ENCODE measurements around the gene DEAF1.

DNA sequence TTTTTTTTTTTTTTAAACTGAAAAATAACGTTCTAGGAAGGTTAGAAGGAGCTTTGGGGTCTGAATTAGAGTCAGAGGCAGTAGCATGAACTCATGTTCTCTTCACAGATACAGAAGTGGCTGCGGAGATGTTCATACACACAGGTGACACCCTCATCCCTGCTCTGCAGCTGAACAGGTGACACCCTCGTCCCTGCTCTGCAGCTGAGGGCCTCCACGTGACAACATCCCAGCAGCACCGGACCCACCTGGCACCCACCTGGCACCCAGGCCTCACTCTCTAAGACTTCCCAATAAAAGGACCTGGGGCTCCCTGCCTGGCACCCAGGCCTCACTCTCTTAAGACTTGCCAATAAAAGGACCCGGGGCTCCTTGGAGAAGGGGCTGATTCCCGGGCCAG lies 38.2 kb downstream of the DEAF1 start:
- no peak for TF ChIP-seq POLR2A (IDR thresholded peaks at IDR 0.05)
- TF ChIP-seq, protein P1, sequence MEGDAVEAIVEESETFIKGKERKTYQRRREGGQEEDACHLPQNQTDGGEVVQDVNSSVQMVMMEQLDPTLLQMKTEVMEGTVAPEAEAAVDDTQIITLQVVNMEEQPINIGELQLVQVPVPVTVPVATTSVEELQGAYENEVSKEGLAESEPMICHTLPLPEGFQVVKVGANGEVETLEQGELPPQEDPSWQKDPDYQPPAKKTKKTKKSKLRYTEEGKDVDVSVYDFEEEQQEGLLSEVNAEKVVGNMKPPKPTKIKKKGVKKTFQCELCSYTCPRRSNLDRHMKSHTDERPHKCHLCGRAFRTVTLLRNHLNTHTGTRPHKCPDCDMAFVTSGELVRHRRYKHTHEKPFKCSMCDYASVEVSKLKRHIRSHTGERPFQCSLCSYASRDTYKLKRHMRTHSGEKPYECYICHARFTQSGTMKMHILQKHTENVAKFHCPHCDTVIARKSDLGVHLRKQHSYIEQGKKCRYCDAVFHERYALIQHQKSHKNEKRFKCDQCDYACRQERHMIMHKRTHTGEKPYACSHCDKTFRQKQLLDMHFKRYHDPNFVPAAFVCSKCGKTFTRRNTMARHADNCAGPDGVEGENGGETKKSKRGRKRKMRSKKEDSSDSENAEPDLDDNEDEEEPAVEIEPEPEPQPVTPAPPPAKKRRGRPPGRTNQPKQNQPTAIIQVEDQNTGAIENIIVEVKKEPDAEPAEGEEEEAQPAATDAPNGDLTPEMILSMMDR (IDR thresholded peaks at IDR 0.05): no peak

All from right lobe of liver (tissue), 4 donors.